ENCODE data around the gene CUX1. TPM values are rescaled to one million over a fixed set of nuclear protein-coding genes. Genes with fewer than 3 reads are reported as not detected.

CUX1 gene
- total RNA-seq, 4 donors from 2014 or later: 42.8 to 59.0 (median 47.4) TPM

DNA sequence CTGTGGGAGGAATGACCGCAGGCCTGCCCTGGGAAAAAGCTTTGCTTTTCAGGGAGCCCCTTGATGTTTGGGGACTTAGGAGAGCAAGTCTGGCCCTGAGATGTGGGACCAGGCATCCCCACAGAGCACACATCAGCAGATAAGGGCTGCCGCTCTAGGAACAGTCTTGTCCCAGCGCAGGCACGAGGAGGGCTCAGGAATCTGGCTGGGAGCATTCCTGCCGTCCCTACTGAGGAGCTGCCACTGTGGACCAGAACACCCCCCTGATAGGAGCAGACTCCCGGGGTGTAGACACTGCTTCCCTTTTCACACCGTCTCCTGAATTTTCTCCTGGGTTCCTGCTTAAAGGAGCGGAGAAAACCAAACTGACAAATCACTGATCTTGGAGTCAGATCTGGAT, 232.3 kb downstream of the CUX1 start:
- TF ChIP-seq, protein P1, sequence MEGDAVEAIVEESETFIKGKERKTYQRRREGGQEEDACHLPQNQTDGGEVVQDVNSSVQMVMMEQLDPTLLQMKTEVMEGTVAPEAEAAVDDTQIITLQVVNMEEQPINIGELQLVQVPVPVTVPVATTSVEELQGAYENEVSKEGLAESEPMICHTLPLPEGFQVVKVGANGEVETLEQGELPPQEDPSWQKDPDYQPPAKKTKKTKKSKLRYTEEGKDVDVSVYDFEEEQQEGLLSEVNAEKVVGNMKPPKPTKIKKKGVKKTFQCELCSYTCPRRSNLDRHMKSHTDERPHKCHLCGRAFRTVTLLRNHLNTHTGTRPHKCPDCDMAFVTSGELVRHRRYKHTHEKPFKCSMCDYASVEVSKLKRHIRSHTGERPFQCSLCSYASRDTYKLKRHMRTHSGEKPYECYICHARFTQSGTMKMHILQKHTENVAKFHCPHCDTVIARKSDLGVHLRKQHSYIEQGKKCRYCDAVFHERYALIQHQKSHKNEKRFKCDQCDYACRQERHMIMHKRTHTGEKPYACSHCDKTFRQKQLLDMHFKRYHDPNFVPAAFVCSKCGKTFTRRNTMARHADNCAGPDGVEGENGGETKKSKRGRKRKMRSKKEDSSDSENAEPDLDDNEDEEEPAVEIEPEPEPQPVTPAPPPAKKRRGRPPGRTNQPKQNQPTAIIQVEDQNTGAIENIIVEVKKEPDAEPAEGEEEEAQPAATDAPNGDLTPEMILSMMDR (IDR thresholded peaks at IDR 0.05; ENCODE audit: low read depth): no peak

DNA sequence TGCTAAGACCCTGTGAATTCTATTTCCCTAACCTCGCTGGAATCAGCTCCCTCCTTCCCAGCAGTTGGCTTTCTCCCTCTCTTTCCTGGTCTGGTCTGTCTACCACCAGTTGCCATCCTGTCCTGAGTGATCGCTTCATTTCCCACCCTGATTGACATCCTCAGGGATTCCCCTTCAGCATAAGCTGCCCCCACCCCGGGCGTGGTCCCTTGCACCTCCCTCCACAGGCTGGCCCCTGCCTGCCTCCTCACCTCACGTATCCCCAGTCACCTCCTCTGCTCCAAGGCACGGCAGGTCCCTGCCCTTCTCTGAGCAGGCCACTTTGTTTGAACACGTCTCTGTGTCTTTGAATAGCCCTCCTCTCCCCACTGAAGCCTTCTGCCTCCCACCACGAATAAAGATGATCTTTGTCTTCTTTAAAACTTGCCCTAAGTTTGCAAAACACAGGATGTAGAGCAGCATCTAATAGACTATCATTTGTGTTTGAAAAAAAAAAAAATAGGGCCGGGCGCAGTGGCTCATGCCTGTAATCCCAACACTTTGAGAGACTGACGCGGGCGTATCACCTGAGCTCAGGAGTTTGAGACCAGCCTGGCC, 233.5 kb downstream of the CUX1 start:
- TF ChIP-seq, protein P1 (IDR thresholded peaks at IDR 0.05; ENCODE audit: low read depth): no peak

DNA sequence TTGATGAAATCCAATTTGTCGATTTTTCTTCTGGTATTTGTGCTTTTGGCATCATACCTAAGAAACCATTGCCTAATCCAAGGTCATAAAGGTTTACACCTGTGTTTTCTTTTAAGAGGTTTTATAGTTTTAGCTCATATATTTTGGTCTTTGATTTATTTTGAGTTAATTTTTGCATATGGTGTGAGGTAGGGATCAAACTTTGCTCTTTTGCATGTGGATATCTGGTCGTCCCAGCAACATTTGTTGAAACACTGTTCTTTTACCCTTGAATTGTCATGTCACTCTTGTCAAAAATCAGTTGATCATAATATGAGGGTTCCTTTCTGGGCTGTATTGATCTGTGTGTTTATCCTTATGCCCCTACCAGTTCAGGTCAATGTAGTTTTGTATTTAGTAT, 236.7 kb downstream of the CUX1 start:
- TF ChIP-seq, protein P1 (IDR thresholded peaks at IDR 0.05; ENCODE audit: low read depth): no peak

DNA sequence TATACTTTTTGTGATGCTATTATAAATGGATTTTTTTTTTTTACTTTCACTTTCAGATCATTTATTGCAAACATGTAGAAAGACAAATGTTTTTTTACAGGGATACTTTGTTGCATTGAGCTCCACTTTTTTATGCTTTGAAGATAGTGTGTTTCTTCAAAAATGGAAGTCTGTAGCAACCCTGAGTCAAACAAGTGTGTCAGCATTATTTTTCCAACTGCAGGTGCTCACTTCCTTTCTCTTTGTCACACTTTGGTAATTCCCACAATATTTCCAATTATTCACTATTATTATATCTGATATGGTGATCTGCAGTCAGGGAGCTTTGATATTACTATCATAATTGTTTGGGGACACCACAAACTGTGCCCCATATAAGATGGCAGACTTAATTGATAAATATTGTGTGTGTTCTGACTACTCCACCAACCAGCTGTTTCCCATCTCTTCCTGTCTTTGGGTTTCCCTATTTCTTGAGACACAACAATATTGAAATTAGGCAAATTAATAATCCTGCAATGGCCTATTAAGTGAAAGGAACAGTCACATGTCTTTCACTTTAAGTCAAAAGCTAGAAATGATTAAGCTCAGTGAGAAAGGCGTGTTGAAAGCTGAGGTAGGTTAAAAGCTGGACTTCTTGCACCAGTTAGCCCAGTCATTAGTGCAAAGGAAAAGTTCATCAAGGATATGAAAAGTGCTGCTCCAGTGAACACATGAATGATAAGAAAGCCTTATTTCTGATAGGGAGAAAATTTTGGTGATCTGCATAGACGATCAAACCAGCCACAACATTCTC, 238.0 kb downstream of the CUX1 start:
- TF ChIP-seq, protein P1 (IDR thresholded peaks at IDR 0.05; ENCODE audit: low read depth): no peak

DNA sequence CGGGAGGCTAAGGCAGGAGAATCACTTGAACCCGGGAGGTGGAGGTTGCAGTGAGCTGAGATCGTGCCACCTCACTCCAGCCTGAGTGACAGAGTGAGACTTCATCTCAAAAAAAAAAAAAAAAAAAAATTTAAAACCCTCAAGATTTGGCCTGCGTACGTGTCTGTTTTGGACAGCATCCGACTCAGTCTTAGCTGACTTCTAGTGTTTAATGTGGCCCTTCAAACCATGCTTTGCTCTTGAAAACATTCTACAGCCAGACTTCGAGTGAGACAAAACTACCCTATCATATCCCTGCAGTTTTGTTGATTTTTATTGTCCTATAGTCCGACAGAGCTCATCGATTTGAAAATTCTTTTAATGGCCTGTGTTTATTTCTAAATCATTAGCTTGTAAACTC, 242.1 kb downstream of the CUX1 start:
- TF ChIP-seq, protein P1 (IDR thresholded peaks at IDR 0.05; ENCODE audit: low read depth): no peak

DNA sequence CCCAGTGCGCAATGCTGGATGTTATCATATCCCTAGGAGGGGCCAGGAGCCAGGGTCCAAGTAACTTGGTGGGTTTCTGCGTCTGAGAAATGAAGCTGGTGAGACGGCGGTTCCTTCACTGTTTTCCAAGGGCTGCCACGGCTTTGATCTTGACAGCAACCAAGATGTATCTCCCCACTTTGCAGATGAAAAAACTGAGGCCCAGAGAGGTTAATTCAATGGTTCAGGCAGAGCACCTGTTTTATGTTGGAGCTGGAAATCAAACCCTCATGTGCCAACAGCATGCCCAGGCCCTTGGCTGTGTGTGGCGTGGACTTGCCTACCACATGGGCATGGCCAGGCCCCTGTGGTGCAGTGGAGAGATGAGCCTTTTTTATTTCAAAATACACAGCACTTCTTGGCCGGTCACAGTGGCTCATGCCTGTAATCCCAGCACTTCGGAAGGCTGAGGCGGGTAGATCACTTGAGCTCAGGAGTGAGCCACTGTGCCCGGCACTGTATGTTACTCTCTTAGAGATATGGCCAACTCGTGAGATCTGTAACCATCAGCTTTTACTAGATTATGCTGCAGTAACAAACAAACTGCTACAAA, 244.0 kb downstream of the CUX1 start:
- TF ChIP-seq, protein P1 (IDR thresholded peaks at IDR 0.05; ENCODE audit: low read depth): no peak

DNA sequence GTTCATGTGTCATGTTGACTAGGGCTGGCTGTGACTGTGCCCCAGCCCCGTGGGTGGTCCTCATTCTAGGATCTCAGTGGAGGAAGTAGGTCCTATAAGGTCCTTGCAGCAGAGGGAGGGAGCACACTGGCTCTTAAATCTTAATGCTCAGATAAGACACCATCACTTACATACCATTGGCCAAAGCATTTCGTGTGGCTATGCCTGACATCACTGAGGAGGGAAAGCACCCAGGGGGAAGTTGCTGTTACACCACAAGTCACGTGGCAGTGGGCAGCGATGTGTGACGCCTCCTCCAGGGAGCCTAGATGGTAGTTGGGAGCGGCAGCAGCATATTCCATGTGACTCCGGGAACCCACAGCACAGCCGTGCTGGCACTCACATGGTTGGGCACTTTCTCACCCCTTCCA, 244.6 kb downstream of the CUX1 start:
- TF ChIP-seq, protein P1 (IDR thresholded peaks at IDR 0.05; ENCODE audit: low read depth): no peak

Measured in subcutaneous adipose tissue (tissue), 4 donors.